Adrenal gland (tissue), 5 donors: ENCODE measurements around the gene IFT20.

ENCODE experiments used
- CTCF ChIP-seq, 6 experiments: fragments of 450-650 bp in 4 of 6; fragments of 200-600 bp in 2 of 6; sonication (generic) in 1 of 6; IDR thresholded peaks; 1 replicate in 5 of 6; 2 replicates in 1 of 6; pipeline versions ENCODE4 v1.5.1 to v1.8.0; 2016 to 2021; ENCODE audit warnings: antibody characterized with exemption in 6 of 6, mild to moderate bottlenecking in 2 of 6, moderate library complexity in 1 of 6
- POLR2A ChIP-seq, 2 donors: fragments of 450-650 bp; IDR thresholded peaks; one replicate each; pipeline ENCODE4 v1.6.1; 2017; ENCODE audit warnings: antibody characterized with exemption in 2 of 2, mild to moderate bottlenecking in 2 of 2, moderate library complexity in 1 of 2
- donor health status: DM: no; HTN: no; CAD: no.

DNA sequence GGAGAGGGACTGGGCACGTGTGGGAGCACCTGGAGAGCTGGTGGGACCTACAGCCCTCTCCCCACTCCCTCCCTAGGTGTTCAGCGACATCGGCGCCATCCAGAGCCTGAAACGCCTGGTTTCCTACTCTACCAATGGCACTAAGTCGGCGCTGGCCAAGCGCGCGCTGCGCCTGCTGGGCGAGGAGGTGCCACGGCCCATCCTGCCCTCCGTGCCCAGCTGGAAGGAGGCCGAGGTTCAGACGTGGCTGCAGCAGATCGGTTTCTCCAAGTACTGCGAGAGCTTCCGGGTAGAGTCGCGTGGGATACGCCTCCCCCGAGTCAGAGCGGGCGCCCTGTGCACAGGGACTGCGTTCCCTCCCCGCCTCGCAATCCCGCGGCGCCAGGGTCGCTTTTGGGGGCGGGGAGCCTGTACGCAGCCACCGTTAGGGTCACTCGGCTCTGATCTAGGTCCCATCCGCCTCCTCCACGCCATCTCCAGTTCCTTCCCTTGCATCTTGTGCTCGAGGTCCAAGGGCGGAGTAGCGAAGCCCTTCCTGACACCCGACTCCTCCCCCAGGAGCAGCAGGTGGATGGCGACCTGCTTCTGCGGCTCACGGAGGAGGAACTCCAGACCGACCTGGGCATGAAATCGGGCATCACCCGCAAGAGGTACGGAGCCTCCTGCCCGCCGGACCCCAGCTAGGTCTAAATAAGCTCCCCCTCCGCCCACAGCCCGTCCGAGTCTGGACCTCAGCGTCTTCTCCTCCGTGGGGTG is 49.2 kb upstream of the IFT20 start:
- no peak for TF ChIP-seq POLR2A (IDR thresholded peaks at IDR 0.05)
- TF ChIP-seq CTCF (IDR thresholded peaks at IDR 0.05) = no peak
